ENCODE results near the gene MAPKBP1. TPM values are rescaled to one million over a fixed set of nuclear protein-coding genes. Genes with fewer than 3 reads are reported as not detected.
"Not testable (repeated sequence)": the region's sequence is repeated elsewhere in the genome, so short reads cannot be mapped to it uniquely, and the experiment has no call there.

The MAPKBP1 gene
- total RNA-seq, 2 donors from 2014 or later = 16.7 to 26.3 TPM

DNA sequence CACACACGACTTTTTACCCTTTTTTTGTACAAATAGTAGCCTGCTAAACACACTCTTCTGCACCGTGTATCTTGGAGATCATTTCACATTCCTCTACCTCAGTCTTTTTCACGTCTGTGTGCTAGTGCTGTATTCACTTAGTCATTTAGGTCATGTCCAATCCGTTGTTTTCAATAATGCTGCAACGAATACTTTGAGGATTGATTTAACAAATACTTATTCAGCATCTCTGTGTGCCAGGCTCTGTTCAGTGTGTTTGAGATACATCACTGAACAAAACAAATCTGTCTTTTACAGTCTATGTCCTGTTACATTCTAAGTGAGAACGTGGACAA, 54.5 kb downstream of the MAPKBP1 start:
- DNase-seq = no peak
- Histone ChIP-seq H3K36me3 (ENCODE audit: control insufficient read depth, insufficient read depth, low read length) (no peaks in the 10 kb centered on the region), H3K9me3 (ENCODE audit: control insufficient read depth, low read length) (no peaks in the 10 kb centered on the region), H3K9ac (ENCODE audit: extremely low read depth, low read length, poor library complexity, severe bottlenecking) (peak overlapping the region; percentile 90), H3K27me3 (ENCODE audit: control insufficient read depth, insufficient read depth, low read length, poor library complexity, severe bottlenecking) (no peaks in the 10 kb centered on the region), H3K4me3 (ENCODE audit: low read length) (peak overlapping the region; percentile 94), H3K4me1 (ENCODE audit: control insufficient read depth, insufficient read depth, low read length) (peaks cover 4% of the 10 kb centered on the region), H3K27ac (ENCODE audit: low read depth, low read length) (no peak overlapping the region)
- H3K36me3 Mint-ChIP-seq (ENCODE audit: low read depth) = peaks cover 18% of the 10 kb centered on the region
- peaks cover 5% of the 10 kb centered on the region for H3K4me1 Mint-ChIP-seq
- WGBS, 2 experiments (ENCODE audit: insufficient coverage in 1 of 2, insufficient read length in 1 of 2) = 42 to 52% methylated on average over 6 of the region's 6 CpGs
- peaks cover 3% of the 10 kb centered on the region for H3K27me3 Mint-ChIP-seq (ENCODE audit: insufficient read depth)
- no peak overlapping the region for H3K27ac Mint-ChIP-seq
- TF ChIP-seq, protein P1, sequence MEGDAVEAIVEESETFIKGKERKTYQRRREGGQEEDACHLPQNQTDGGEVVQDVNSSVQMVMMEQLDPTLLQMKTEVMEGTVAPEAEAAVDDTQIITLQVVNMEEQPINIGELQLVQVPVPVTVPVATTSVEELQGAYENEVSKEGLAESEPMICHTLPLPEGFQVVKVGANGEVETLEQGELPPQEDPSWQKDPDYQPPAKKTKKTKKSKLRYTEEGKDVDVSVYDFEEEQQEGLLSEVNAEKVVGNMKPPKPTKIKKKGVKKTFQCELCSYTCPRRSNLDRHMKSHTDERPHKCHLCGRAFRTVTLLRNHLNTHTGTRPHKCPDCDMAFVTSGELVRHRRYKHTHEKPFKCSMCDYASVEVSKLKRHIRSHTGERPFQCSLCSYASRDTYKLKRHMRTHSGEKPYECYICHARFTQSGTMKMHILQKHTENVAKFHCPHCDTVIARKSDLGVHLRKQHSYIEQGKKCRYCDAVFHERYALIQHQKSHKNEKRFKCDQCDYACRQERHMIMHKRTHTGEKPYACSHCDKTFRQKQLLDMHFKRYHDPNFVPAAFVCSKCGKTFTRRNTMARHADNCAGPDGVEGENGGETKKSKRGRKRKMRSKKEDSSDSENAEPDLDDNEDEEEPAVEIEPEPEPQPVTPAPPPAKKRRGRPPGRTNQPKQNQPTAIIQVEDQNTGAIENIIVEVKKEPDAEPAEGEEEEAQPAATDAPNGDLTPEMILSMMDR (conservative IDR thresholded peaks at IDR 0.05) = no peak
- no peaks in the 10 kb centered on the region for H3K9me3 Mint-ChIP-seq
- H3K4me3 Mint-ChIP-seq = peak overlapping the region; percentile 82

DNA sequence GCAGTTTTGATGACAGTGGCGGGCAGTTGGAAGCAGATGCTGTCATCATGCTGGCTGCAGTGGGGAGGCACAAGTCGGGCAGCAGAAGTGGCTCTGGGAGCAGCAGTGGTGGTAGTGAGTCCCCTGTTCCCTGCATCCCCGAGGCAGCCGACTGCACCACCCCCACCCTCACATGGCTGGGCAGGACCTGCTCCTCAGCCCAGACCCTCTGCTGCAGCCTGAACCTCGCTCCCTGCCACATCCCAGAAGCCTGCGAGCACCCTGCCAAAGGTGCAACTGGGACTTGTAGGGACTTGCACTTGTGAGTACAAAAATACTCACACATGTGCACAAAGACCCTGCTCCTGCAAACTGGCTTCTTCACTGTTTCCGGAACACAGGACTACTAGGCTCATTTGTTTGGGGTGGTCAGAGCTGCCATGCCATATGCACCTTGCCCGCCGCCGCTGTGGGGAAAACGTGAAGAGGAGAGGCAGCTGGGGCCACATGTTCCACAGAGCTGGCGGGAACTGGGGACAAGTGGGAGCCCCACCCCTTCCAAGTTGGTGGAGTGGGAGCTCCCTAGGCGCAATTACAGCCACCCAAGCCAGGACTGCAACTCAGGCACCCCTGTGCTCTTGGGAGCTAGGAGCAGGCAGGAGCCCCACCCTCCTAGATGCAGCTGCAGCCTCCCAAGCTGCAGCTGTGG, 55.8 kb downstream of the MAPKBP1 start:
- H3K9ac ChIP-seq (ENCODE audit: extremely low read depth, low read length, poor library complexity, severe bottlenecking) = no peak overlapping the region
- H3K4me1 ChIP-seq (ENCODE audit: control insufficient read depth, insufficient read depth, low read length) = peaks cover 4% of the 10 kb centered on the region
- no peaks in the 10 kb centered on the region for H3K9me3 ChIP-seq (ENCODE audit: control insufficient read depth, low read length)
- peaks cover 5% of the 10 kb centered on the region for H3K4me1 Mint-ChIP-seq
- TF ChIP-seq, protein P1 (conservative IDR thresholded peaks at IDR 0.05) = no peak
- DNase-seq = no peak
- WGBS, 2 experiments (ENCODE audit: insufficient coverage in 1 of 2, insufficient read length in 1 of 2) = 92 to 97% methylated on average over 6 to 13 of the region's 13 CpGs
- H3K4me3 Mint-ChIP-seq = no peak overlapping the region
- no peaks in the 10 kb centered on the region for H3K36me3 ChIP-seq (ENCODE audit: control insufficient read depth, insufficient read depth, low read length)
- no peak overlapping the region for H3K4me3 ChIP-seq (ENCODE audit: low read length)
- H3K27ac ChIP-seq (ENCODE audit: low read depth, low read length) = no peak overlapping the region
- peaks cover 10% of the 10 kb centered on the region for H3K36me3 Mint-ChIP-seq (ENCODE audit: low read depth)
- peaks cover 3% of the 10 kb centered on the region for H3K27me3 Mint-ChIP-seq (ENCODE audit: insufficient read depth)
- H3K27ac Mint-ChIP-seq = no peak overlapping the region
- H3K9me3 Mint-ChIP-seq = no peaks in the 10 kb centered on the region
- H3K27me3 ChIP-seq (ENCODE audit: control insufficient read depth, insufficient read depth, low read length, poor library complexity, severe bottlenecking) = no peaks in the 10 kb centered on the region

DNA sequence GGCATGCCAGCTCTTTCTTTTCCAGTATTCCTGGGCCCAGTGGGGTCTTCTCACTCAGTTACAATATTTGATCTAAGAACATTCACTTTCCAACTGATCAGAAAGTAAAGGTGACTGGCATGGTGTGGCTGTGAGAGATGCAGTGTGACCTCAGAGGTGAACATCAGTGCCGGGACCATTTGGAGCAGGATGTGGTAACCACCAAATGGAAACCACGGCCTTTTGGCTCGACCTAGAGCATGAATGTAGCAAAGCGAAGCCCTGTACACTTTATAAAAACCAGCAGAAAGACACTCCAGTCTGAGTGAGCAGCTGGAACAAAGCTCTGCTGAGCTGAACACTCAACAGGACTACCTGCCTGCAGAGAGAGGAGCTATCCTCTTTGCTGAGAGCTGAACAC, 57.0 kb downstream of the MAPKBP1 start:
- not testable (repeated sequence) for H3K9ac ChIP-seq (ENCODE audit: extremely low read depth, low read length, poor library complexity, severe bottlenecking); H3K27ac Mint-ChIP-seq; H3K4me3 ChIP-seq (ENCODE audit: low read length); DNase-seq; H3K27ac ChIP-seq (ENCODE audit: low read depth, low read length); H3K27me3 Mint-ChIP-seq (ENCODE audit: insufficient read depth); H3K9me3 ChIP-seq (ENCODE audit: control insufficient read depth, low read length); H3K27me3 ChIP-seq (ENCODE audit: control insufficient read depth, insufficient read depth, low read length, poor library complexity, severe bottlenecking); H3K36me3 ChIP-seq (ENCODE audit: control insufficient read depth, insufficient read depth, low read length); H3K4me3 Mint-ChIP-seq; H3K4me1 Mint-ChIP-seq; H3K4me1 ChIP-seq (ENCODE audit: control insufficient read depth, insufficient read depth, low read length); H3K9me3 Mint-ChIP-seq
- WGBS, 2 experiments (ENCODE audit: insufficient coverage in 1 of 2, insufficient read length in 1 of 2) = 90 to 91% methylated on average over 2 to 4 of the region's 4 CpGs
- H3K36me3 Mint-ChIP-seq (ENCODE audit: low read depth) = peaks cover 10% of the 10 kb centered on the region

DNA sequence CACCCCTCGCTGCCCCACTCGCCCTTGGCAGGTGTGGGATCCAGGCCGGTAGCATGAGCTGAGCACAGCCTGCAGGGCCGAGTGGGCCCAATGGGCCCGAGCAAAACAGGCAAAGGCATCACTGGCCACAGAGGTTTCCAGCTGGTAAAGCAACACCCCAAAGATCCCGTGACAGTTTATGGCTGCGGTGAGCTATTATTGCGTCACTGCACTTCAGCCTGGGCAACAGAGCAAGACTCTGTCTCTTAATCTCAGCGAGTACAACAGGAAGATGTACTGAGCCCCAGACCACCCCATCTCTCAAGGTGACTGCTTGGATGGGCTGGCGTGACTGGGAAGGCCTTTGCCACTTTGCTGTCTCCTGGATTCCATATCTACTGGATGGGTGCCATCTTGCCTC, 57.9 kb downstream of the MAPKBP1 start:
- H3K27me3 Mint-ChIP-seq (ENCODE audit: insufficient read depth) = peaks cover 1% of the 10 kb centered on the region
- TF ChIP-seq, protein P1 (conservative IDR thresholded peaks at IDR 0.05) = no peak
- Histone ChIP-seq H3K4me1 (ENCODE audit: control insufficient read depth, insufficient read depth, low read length) (peaks cover 4% of the 10 kb centered on the region), H3K4me3 (ENCODE audit: low read length) (no peak overlapping the region), H3K27ac (ENCODE audit: low read depth, low read length) (no peak overlapping the region), H3K36me3 (ENCODE audit: control insufficient read depth, insufficient read depth, low read length) (no peaks in the 10 kb centered on the region), H3K27me3 (ENCODE audit: control insufficient read depth, insufficient read depth, low read length, poor library complexity, severe bottlenecking) (no peaks in the 10 kb centered on the region), H3K9ac (ENCODE audit: extremely low read depth, low read length, poor library complexity, severe bottlenecking) (no peak overlapping the region), H3K9me3 (ENCODE audit: control insufficient read depth, low read length) (no peaks in the 10 kb centered on the region)
- no peaks in the 10 kb centered on the region for H3K9me3 Mint-ChIP-seq
- no peak overlapping the region for H3K4me3 Mint-ChIP-seq
- H3K4me1 Mint-ChIP-seq = peaks cover 5% of the 10 kb centered on the region
- H3K36me3 Mint-ChIP-seq (ENCODE audit: low read depth) = peaks cover 15% of the 10 kb centered on the region
- H3K27ac Mint-ChIP-seq = no peak overlapping the region
- no peak for DNase-seq
- 93 to 99% methylated on average over 10 of the region's 10 CpGs for WGBS, 2 experiments (ENCODE audit: insufficient coverage in 1 of 2, insufficient read length in 1 of 2)
